Measurements from ENCODE around the gene ARHGAP40.

The ARHGAP40 gene

DNA sequence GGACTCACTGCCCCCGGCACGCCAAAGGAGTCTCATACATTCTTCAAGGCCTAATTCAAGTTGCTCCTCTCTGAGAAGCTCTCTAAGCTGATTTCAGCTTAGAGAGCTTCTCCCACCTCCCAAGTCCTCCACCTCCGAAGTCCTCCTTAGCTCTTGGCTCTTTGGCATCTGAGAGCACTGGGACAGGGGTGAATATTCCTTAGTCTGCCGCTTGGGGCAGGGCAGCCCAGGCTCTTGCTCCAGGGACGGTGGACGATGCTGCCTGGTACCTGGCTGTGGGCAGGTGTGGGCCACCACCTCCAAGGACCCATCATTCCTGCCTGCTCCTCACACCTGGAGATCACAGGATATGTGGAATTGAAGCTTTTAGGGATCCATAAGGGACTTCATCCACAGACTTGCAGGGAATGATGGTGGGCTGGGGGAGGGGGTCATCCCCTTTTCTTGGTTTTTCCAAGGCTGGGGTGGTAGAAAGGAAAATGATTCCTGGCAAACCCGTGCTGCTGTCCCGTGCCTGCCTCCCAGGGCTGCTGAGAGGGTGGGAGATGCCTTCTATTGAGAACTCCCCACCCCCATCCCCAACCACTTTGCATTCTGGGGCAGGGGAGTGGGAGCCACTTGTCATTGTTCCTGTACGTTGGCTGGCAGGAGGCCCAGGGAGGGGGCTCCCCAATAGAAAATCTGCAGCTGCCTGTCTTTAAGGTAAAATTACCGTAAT lies 57.4 kb downstream of the ARHGAP40 start:
- peak; percentile 40 for DNase-seq

DNA sequence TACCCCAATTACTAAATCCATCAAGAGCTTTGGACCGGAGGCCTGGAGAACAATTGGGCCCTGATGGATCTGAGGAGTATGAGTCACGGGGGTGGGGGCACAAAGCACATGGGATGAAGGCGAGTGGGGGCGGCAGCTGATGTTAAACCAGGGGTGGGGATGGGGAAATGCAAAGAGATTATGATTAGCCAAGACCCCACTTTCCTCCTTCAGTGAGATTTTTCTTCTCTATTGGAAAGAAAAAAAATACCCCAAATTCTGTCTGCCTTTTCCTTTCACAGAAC lies 57.9 kb downstream of the ARHGAP40 start:
- no peak for DNase-seq

DNA sequence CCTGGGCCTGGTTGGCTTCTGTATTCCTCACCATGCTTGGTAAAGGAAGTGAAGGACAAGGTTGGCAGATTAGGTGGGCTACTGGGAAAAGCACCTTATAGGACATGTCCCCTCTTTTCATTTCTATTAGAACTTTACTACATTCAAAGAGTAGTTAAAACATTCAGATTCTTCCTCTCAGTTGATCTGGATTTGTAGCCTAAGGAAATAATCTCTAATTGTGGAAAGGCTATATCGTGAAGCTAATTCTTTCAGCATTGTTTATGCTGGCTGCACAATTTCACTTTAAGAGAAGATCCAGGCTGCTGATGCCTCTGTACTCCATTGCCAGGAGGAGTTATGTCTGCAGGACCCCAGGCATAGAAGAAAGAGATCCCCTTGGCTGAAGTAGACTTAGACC lies 58.8 kb downstream of the ARHGAP40 start:
- no peak for DNase-seq

DNA sequence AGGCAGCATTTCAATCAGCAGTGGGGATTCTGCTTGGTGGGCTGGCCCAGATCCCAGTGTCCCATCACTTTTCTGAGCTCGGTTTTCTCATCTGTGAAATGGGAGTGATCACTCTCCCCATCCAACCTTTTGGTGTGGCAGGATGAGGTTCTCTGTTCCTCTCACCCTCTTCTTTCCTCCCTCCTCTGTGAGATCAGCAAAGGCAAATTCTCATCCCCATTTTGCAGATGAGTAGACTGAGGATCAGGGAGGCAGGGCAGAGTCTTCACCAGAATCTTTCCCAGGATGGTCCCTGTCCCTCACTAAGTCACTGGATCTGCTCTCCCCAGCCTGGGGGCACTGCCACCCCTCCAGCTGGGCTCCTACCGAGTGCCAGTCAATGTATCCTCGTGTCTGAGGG lies 62.1 kb downstream of the ARHGAP40 start:
- no peak for DNase-seq

DNA sequence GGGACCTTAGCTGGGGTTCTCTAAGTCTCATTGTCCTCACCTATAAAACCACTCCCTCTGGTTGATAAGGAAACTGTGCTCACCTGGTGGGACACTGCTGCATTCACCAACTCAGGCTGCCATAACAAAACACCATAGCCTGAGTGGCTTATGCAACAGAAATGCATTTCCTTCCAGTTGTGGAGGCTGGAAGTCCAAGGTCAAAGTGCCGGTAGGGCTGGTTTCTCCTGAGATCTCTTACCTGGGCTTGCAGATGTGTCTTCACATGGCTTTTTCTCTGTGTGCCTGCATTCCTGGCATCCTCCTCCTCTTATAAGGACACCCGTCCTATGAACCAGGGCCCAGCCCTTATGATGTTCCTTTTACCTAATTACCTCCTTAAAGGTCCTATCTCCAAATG lies 62.7 kb downstream of the ARHGAP40 start:
- no peak for DNase-seq

DNA sequence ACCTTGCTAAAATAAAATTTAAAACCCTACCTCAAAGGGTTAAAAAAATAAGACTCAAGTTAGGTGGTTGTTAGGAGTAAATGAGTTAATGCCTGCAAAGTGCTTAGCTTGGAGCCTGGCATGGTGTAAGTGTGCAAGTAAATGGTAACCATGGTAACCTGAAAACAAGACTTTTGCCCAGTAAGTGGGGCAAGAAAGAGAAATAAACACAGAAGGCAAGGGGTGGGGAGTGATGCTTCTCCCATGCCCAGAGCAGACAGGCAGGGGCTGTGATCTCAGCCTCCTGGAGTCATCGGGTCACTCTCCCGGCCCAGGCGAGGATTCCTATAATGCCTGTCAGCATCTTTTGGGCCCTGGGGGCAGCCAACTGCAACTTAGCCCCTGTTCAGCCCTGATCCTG lies 63.5 kb downstream of the ARHGAP40 start:
- no peak for DNase-seq

DNA sequence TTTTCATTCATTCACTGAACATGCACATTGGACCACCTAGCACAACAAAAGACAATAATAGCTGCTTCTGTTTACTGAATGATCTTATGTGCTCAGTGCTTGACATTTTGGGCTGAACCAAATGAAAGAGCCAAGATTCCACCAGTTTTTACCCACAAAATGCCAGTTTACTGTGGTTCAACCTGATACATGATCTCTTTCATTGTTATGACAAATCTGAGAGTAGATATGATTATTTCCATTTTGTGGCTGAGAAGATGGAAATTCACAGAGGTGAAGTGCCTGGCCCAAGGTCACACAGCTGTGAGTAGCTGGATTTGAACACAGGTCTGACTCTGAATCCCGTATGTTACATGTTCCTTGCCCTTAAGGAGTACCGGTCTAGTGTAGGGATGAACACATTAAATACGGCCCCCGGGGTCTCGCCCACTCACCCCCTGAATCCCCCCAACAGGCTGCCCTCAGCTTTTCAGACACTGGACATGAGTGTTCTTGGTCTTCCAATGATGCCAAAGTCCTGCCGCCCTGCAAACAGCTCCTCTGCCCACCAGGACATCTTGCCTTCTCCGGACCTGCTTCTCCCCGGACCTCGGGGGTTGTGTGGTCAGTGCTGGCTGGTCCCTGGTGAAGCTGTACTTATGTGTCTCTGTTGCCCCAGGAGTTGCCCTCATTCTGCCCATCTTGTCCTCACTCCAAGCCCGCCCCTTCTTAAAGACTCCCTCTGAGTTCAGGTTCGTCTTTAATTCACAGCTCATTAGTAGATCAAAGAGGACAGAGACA lies 64.1 kb downstream of the ARHGAP40 start:
- DNase-seq: no peak

DNA sequence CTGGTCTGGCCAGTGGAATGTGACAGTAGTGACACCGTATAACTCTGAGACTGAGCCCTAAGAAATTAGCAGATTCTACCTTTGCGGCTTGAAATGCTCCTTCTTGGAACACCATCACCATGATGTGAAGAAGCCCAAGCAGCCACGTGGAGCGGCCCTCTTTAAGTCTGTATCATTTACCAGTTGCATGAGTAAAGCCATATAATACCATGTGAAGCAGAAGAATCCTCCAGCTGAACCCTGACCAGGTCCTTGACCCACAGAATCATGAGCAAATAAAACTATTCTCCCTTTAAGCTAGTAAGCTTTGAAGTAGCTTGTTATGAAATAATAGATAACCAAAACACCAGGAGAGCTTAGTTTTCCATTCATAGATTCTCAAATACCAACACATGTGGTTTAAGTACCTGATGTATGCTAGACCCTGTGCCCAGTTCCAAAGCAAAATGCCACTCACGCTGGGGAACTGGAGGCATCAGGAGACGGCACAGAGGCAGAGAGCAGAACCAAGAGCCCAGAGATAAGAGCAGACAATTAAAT lies 65.9 kb downstream of the ARHGAP40 start:
- no peak for DNase-seq

DNA sequence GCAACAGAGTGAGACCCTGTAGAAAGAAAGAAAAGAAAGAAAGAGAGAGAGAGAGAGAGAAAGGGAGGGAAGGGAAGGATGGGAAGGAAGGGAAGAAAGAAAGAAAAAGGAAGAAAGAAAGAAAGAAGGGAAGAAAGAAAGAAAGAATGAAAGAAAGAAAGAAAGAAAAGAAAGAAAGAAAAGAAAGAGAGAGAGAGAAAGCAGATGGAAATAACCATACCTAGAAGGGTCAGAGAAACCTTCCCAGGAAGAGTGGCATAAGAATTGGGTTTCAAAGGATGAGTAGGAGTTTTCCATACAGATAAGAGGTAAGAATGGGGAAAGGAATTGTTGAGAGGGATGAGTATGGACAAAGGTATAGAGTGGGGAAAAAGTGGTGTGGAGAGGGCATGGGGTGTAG lies 68.1 kb downstream of the ARHGAP40 start:
- DNase-seq: no peak

DNA sequence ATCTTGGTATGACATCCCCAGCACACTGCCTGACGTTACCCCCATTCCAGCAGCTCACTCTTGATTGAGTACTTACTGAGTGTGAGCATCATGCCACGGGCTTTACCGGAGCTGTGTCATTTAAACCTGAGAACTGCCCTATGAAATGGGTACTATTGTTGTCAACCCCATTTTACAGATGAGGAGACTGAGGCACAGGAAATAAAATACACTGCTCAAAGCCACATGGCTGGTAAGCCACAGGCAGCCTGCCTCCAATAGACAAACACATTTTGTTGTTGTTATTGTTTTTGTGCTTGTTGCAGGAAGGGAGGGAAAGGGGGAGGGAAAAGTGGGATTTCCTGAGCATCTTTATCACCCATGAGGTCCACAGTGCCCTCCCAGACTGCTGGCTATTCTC lies 69.2 kb downstream of the ARHGAP40 start:
- DNase-seq: no peak

DNA sequence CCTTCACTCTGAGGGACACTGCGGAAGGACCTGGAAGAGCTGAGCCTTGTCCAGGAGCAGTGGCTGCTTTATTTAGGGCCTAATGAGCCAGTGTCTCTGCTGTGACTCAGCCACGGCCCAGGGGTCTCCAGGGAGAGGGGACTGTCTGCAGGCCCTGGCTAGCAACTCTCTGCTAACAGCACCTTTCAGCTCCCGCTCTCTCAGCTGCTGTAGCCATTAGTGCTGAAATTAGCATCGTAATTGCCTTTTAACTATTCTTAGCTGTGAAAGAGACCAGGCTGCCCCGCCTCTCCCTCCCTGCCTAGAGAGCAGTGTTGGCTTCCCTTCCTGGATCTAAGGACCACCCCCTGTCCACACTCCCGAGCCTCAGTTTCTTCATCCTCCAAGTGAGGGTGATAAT lies 69.6 kb downstream of the ARHGAP40 start:
- DNase-seq: no peak

DNA sequence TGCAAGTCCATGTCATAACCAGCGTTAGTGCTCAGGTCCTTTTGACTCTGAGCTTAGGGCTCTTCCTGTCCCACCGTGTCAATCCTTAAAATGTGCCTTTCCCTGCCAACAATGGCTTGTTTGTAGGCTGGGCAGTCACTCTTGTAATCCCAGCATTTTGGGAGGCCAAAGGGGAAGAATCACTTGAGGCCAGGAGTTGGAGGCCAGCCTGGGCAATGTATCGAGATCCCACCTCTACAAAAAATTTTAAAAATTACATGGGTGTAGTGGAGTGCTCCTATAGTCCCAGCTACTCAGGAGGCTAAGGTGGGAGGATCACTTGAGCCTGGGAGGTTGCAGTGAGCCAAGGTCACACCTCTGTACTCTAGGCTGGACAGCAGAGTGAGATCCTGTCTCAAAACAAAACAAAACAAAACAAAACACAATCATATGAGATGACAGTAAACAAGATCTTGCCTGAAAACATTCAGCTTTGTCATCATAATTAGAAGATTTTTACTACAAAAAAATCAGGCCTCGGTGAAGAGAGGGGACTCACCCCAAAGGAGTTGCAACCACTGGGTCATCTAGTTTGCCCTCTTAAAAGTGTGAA lies 70.2 kb downstream of the ARHGAP40 start:
- DNase-seq: no peak

DNA sequence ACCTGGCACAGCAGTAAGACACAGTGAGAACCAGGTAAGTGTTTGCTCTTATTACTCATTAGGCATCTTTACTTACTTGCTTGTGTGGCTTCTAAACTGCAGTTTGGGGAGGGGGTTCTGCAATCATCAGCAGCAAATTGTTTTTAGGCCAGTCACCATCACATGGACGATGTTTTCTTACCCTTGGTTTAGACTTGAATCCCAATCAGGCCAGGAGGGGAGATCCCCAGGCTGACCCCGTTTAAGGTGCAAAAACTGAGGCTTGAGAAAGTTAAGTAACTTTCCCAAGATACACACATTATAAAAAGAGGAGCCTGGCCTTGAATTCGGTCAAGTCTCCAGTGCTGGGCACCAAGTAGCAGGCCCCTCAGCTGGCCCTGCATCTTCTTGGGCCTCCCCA lies 70.9 kb downstream of the ARHGAP40 start:
- DNase-seq: no peak

DNA sequence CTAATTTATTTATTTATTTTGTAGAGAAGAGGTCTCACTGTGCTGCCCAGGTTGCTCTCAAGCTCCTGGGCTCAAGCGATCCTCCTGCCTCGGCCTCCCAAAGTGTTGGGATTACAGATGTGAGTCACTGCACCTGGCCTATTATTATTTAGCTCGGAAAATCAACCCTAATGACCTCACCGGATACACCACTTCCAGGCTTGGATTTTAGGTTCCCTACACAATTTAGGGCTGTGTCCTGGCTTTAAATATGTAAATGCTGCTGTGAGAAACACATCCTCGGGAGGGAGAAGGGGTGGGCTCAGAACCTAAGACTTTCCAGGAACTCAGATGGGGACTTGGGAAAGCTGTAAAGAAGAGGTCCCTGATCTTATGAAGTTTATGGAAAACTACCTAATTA lies 71.7 kb downstream of the ARHGAP40 start:
- no peak for DNase-seq

DNA sequence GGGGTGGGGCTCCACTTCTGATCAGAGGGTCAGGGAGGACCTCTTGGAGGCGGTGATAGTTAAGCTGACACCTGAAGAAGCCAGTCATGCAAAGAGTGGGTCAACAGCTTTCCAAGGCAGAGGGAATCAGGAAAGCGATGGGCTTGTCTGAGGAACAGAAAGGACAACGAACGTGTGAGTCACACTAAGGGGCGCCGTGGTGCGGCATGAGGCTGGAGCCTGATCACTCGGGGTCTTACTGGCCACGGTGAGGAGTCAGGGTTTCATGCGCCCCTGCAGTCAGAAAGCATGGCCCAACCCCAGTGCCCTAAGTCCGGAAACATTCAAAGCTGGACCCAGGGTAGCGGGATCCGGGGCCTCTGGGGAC lies 72.1 kb downstream of the ARHGAP40 start:
- no peak for DNase-seq

DNA sequence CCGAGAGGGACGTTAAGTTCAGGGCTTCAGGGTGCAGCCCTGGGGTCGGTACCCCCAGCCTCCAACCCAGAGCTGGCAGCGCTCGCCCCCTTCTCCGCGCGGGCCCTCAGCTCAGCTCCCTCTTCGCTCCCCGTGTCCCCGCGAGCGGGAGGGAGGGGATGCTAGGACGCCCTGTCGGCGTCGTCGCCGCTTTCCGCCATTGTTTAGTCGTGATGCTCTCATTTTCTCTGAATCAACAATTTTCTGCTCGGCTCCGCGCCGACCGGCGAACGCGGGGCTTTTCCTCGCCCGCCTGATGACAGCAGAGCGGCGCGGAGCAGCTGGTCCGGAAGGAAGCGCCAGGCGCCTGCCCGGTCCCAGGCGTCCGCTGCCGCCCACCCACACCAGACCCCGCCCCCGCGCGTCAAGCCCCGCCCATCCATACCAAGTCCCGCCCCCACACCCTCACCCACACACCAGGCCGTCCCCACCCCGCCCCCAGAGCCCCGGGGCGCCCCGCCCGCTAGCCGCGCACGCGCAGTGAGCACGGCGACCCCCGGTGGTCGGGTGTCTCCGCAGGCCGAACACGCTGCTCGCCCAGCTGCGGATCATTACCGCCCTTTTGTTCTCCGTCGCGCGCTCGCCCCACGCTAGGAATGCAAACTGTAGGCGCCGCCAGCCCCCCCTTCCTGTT lies 72.6 kb downstream of the ARHGAP40 start:
- peak; percentile 83 for DNase-seq

DNA sequence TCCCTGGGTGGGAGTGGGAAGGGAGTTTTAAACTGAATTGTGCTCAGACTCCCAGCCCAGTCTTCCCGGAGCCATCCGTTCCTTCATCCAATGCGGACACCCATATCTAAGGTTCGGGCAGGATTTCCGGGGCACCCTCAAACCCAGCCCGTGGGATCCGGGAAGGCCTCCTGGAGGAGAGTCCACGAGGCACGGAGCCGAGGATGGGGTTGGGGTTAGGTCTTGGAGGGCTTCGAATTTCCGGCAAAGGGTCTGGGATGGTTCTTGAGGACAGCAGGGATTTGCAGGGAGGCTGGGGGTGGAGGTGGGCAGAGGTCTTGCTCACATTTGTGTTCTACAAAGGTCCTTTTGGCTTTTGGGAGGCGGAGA lies 73.1 kb downstream of the ARHGAP40 start:
- DNase-seq: no peak

DNA sequence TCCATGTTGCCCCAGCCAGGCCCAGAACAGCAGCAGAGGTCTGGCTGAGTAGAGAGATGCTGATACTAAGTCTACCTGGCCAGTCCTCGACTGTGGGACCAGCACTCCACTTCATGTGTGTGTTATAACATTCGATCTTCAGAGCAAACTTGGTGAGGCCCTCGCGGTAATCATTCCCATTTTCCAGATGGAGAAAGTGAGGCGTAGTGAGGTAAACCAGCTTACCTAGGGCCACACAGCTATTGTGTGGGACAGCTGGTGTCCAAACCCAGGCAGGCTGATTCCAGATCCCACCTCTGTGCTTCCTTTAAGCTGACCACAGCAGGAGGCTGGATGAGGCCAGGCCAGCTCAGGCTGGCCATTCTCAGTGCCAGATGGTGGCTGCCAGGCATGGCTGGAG lies 75.0 kb downstream of the ARHGAP40 start:
- DNase-seq: no peak

DNA sequence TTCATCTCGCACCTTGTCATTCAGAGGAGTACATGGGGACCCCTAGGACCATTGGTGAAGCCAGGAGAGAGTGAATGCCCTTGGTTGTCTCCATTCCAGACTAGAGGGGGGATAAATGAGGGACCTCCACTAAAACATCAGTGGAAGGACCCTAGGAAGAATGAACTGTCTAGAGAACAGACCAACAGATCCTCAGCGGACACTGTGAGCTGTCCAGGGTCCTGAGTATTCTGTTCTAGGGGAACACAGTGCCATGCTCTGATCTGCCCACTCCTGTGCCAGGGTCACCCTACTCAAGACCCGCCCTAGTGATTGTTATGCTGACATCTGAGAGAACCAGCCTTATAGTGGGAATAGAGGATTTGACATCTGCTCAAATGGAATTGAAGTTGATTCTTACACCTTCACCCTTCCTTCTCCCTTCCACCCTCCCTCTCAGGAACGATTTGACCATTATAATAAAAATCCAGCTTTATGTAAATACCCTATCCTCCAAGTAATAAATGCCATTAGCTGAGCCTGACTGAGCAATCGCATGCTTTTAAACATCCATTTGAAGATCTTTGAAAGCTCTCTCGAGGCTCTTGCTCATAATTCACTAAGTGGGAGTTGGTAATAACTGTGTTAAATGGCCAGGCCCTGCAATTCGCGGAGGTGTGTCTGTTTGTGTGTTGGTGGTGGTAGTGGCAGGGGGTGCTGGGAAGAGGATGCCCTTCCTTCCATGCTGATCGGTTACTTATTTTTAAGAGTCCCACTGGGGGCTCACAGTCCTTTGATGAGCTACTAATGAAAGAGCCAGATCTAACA lies 79.1 kb downstream of the ARHGAP40 start:
- peak; percentile 5 for DNase-seq

DNA sequence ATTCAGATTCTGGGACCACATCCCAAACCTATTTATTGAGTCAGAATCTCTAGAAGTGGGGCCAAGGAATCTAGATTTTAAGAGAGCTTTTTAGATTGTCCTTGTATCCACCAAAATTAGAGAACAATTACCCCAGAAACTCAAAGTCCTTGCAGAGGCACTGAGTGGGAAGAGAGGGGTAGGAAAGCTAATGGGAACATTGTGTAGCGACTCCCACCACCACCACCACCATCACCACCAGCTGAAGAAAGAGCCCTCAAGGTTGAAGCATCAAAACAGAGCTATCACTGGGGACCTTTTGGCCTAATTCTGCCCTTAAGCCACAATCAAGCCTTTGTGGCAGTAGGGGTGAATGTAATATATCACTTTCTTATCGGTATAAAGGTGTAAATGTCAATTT lies 83.7 kb downstream of the ARHGAP40 start:
- DNase-seq: no peak

DNA sequence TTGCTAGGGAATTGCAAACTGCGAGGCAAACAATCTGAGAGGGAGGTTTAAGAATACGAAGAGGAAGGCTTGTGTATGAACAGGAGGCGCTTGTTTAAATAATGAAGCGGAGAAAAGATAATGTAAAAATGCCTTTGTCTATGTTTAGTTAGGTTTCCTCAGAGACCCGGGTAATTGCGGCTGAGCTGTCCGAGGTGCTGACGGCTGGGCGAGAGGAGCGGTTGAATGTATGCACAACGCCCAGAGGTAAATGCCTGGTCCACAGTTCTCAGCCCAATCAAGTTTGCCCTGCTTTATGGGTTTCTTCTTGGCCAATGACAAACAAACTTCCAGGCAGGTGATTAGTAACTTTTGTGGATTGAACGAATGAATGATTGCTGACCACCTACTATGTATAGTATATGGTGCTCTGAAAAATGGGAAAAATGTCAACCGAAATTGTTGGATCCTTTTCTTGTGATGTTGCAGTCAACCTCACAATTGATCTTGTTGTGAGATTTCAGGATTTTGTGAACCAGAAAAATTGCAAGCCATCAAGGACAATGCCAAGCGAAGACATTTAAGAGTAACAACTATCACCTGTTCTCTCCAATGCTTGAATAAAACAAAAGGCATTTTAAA lies 84.4 kb downstream of the ARHGAP40 start:
- DNase-seq: peak; percentile 39

Data from activated CD4-positive, alpha-beta T cell treated with anti-CD3 and anti-CD28 coated beads, Interleukin-10, Interleukin-2, amounts not matched to agents 100 ng/mL and 50 ng/mL, durations not matched to agents 16 hours and 8 hours (primary cell).